HepG2 (cell line): ENCODE measurements around the gene KRTAP10-2. TPM values are rescaled to one million over a fixed set of nuclear protein-coding genes. Genes with fewer than 3 reads are reported as not detected.

Experiments used
- IKZF4 ChIP-seq: sonication (generic); formaldehyde crosslinking; IDR thresholded peaks from 2 replicates; pipeline ENCODE4 v1.5.1; 2020; ENCODE audit warnings: borderline replicate concordance, mild to moderate bottlenecking, low read depth, missing genetic modification reagents; ENCODE audit errors: not compliant biosample characterization
- NR1H2 ChIP-seq: sonication (generic); formaldehyde crosslinking; IDR thresholded peaks from 2 replicates; pipeline ENCODE4 v1.8.1; 2022; ENCODE audit warnings: low read depth, missing genetic modification reagents, borderline replicate concordance
- TMF1 ChIP-seq: sonication (generic); formaldehyde crosslinking; IDR thresholded peaks from 2 replicates; pipeline ENCODE4 v1.8.1; 2022; ENCODE audit warnings: low read depth, missing genetic modification reagents
- ZNF34 ChIP-seq: sonication (generic); formaldehyde crosslinking; IDR thresholded peaks from 2 replicates; pipeline ENCODE4 v1.4.0; 2020; ENCODE audit warnings: mild to moderate bottlenecking, missing genetic modification reagents, borderline replicate concordance
- ZNF713 ChIP-seq: sonication (generic); formaldehyde crosslinking; IDR thresholded peaks from 2 replicates; pipeline ENCODE4 v1.4.0; 2020; ENCODE audit warnings: mild to moderate bottlenecking, missing genetic modification reagents
- polyA plus RNA-seq, 8 experiments: library from polyadenylated mRNA; depleted of rRNA in 3 of 8; stranded (reverse) in 7 of 8; unstranded in 1 of 8; fragments of >200 nt; fragmentation: Illumina TruSeq in 4 of 8; extraction: Trizol in 4 of 8; gene quantifications; 2 replicates each; pipeline versions ENCODE4 v1.2.1 to v1.2.3, GENCODE V29; 2011 to 2016; ENCODE audit warnings: low read depth in 4 of 8, missing spikeins in 1 of 8, mixed read lengths in 1 of 8; ENCODE audit not compliant: insufficient read depth in 1 of 8
- total RNA-seq, 5 experiments: library from RNA; depleted of rRNA; stranded (reverse); fragments of >200 nt; fragmentation: Illumina TruSeq; extraction: Trizol; gene quantifications; 2 replicates each; pipeline ENCODE4 v1.2.3, GENCODE V29; 2016; ENCODE audit warnings: low read depth in 1 of 5
- TF ChIP-seq, protein P1 (sequence below): sonication (generic); formaldehyde crosslinking; IDR thresholded peaks from 2 replicates; pipeline ENCODE4 v1.5.1; 2020; ENCODE audit warnings: mild to moderate bottlenecking, moderate library complexity, missing genetic modification reagents
- TF ChIP-seq, protein P2 (sequence below): sonication (generic); formaldehyde crosslinking; IDR thresholded peaks from 2 replicates; pipeline ENCODE4 v1.5.1; 2020; ENCODE audit warnings: mild to moderate bottlenecking, missing genetic modification reagents, borderline replicate concordance
- TF ChIP-seq, protein P3 (sequence below): sonication (generic); formaldehyde crosslinking; IDR thresholded peaks from 2 replicates; pipeline ENCODE4 v1.4.0; 2020; ENCODE audit warnings: mild to moderate bottlenecking, missing genetic modification reagents, borderline replicate concordance
- TF ChIP-seq, protein P4 (sequence below): sonication (generic); formaldehyde crosslinking; IDR thresholded peaks from 2 replicates; pipeline ENCODE4 v1.5.0; 2020; ENCODE audit warnings: mild to moderate bottlenecking, missing genetic modification reagents
- TF ChIP-seq, protein P5 (sequence below): sonication (generic); formaldehyde crosslinking; IDR thresholded peaks from 2 replicates; pipeline ENCODE4 v1.5.0; 2020; ENCODE audit warnings: missing genetic modification reagents
- TF ChIP-seq, protein P6 (sequence below): sonication (generic); formaldehyde crosslinking; IDR thresholded peaks from 2 replicates; pipeline ENCODE4 v1.4.0; 2020; ENCODE audit warnings: mild to moderate bottlenecking, missing genetic modification reagents

Gene KRTAP10-2
- total and polyA plus RNA-seq, 2 of the 13 experiments (the other 11 are each of a cell fraction or from before 2014, with no cell fraction given): not detected

DNA sequence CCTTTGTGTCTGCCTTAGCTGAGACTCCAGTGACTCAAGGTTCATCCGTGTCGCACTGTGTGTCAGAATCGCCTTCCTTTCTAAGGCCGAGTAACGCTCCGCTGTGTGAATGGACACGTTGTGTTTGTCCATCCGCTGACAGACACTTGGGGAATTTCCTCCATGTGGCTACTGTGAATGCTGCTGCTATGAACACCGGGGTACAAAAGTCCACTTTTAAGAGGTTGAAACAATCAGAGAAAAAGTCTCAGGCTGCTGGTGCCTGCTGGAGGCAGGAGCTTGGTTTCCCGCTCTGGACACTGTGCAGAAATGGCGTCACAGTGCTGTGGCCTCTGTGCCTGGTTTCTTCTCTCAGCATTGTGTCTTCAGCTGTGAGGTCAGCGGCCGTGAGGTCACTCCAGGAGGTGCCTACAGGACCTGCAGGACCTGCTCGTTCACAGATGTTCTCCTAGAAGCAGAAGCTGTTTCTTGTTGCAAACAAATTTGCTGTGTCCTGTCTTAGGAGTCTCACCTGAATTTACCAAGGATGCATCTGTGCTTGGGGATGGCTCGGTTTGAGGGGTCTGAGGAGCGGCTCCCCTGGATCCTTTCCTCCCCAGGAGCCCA lies 45.5 kb downstream of the KRTAP10-2 start (continued):
- TF ChIP-seq, protein P1, sequence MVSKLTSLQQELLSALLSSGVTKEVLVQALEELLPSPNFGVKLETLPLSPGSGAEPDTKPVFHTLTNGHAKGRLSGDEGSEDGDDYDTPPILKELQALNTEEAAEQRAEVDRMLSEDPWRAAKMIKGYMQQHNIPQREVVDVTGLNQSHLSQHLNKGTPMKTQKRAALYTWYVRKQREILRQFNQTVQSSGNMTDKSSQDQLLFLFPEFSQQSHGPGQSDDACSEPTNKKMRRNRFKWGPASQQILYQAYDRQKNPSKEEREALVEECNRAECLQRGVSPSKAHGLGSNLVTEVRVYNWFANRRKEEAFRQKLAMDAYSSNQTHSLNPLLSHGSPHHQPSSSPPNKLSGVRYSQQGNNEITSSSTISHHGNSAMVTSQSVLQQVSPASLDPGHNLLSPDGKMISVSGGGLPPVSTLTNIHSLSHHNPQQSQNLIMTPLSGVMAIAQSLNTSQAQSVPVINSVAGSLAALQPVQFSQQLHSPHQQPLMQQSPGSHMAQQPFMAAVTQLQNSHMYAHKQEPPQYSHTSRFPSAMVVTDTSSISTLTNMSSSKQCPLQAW (CRISPR knock-in tag): no peak; the same call in 1 of the 2 replicates
- TF ChIP-seq TMF1 (CRISPR knock-in tag): no peak
- TF ChIP-seq, protein P2, sequence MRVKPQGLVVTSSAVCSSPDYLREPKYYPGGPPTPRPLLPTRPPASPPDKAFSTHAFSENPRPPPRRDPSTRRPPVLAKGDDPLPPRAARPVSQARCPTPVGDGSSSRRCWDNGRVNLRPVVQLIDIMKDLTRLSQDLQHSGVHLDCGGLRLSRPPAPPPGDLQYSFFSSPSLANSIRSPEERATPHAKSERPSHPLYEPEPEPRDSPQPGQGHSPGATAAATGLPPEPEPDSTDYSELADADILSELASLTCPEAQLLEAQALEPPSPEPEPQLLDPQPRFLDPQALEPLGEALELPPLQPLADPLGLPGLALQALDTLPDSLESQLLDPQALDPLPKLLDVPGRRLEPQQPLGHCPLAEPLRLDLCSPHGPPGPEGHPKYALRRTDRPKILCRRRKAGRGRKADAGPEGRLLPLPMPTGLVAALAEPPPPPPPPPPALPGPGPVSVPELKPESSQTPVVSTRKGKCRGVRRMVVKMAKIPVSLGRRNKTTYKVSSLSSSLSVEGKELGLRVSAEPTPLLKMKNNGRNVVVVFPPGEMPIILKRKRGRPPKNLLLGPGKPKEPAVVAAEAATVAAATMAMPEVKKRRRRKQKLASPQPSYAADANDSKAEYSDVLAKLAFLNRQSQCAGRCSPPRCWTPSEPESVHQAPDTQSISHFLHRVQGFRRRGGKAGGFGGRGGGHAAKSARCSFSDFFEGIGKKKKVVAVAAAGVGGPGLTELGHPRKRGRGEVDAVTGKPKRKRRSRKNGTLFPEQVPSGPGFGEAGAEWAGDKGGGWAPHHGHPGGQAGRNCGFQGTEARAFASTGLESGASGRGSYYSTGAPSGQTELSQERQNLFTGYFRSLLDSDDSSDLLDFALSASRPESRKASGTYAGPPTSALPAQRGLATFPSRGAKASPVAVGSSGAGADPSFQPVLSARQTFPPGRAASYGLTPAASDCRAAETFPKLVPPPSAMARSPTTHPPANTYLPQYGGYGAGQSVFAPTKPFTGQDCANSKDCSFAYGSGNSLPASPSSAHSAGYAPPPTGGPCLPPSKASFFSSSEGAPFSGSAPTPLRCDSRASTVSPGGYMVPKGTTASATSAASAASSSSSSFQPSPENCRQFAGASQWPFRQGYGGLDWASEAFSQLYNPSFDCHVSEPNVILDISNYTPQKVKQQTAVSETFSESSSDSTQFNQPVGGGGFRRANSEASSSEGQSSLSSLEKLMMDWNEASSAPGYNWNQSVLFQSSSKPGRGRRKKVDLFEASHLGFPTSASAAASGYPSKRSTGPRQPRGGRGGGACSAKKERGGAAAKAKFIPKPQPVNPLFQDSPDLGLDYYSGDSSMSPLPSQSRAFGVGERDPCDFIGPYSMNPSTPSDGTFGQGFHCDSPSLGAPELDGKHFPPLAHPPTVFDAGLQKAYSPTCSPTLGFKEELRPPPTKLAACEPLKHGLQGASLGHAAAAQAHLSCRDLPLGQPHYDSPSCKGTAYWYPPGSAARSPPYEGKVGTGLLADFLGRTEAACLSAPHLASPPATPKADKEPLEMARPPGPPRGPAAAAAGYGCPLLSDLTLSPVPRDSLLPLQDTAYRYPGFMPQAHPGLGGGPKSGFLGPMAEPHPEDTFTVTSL (CRISPR knock-in tag): peak; percentile 57; the same call in 1 of the 2 replicates
- no peak for TF ChIP-seq NR1H2 (CRISPR knock-in tag)
- TF ChIP-seq, protein P3, sequence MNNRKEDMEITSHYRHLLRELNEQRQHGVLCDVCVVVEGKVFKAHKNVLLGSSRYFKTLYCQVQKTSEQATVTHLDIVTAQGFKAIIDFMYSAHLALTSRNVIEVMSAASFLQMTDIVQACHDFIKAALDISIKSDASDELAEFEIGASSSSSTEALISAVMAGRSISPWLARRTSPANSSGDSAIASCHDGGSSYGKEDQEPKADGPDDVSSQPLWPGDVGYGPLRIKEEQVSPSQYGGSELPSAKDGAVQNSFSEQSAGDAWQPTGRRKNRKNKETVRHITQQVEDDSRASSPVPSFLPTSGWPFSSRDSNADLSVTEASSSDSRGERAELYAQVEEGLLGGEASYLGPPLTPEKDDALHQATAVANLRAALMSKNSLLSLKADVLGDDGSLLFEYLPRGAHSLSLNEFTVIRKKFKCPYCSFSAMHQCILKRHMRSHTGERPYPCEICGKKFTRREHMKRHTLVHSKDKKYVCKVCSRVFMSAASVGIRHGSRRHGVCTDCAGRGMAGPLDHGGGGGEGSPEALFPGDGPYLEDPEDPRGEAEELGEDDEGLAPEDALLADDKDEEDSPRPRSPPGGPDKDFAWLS (CRISPR knock-in tag): no peak
- no peak for TF ChIP-seq ZNF713 (CRISPR knock-in tag)
- TF ChIP-seq ZNF34 (CRISPR knock-in tag): no peak
- TF ChIP-seq, protein P4, sequence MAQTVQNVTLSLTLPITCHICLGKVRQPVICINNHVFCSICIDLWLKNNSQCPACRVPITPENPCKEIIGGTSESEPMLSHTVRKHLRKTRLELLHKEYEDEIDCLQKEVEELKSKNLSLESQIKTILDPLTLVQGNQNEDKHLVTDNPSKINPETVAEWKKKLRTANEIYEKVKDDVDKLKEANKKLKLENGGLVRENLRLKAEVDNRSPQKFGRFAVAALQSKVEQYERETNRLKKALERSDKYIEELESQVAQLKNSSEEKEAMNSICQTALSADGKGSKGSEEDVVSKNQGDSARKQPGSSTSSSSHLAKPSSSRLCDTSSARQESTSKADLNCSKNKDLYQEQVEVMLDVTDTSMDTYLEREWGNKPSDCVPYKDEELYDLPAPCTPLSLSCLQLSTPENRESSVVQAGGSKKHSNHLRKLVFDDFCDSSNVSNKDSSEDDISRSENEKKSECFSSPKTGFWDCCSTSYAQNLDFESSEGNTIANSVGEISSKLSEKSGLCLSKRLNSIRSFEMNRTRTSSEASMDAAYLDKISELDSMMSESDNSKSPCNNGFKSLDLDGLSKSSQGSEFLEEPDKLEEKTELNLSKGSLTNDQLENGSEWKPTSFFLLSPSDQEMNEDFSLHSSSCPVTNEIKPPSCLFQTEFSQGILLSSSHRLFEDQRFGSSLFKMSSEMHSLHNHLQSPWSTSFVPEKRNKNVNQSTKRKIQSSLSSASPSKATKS (CRISPR knock-in tag): no peak
- peak; percentile 5 for TF ChIP-seq IKZF4 (CRISPR knock-in tag)
- TF ChIP-seq, protein P5, sequence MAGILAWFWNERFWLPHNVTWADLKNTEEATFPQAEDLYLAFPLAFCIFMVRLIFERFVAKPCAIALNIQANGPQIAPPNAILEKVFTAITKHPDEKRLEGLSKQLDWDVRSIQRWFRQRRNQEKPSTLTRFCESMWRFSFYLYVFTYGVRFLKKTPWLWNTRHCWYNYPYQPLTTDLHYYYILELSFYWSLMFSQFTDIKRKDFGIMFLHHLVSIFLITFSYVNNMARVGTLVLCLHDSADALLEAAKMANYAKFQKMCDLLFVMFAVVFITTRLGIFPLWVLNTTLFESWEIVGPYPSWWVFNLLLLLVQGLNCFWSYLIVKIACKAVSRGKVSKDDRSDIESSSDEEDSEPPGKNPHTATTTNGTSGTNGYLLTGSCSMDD (CRISPR knock-in tag): no peak
- TF ChIP-seq, protein P6, sequence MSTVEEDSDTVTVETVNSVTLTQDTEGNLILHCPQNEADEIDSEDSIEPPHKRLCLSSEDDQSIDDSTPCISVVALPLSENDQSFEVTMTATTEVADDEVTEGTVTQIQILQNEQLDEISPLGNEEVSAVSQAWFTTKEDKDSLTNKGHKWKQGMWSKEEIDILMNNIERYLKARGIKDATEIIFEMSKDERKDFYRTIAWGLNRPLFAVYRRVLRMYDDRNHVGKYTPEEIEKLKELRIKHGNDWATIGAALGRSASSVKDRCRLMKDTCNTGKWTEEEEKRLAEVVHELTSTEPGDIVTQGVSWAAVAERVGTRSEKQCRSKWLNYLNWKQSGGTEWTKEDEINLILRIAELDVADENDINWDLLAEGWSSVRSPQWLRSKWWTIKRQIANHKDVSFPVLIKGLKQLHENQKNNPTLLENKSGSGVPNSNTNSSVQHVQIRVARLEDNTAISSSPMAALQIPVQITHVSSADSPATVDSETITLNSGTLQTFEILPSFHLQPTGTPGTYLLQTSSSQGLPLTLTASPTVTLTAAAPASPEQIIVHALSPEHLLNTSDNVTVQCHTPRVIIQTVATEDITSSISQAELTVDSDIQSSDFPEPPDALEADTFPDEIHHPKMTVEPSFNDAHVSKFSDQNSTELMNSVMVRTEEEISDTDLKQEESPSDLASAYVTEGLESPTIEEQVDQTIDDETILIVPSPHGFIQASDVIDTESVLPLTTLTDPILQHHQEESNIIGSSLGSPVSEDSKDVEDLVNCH (CRISPR knock-in tag): no peak
